GM23248 (cell line): ENCODE data around the gene TRAF3IP1. TPM values are rescaled to one million over a fixed set of nuclear protein-coding genes. Genes with fewer than 3 reads are reported as not detected.
"Not testable (repeated sequence)": the region's sequence is repeated elsewhere in the genome, so short reads cannot be mapped to it uniquely, and the experiment has no call there.

Experiments used
- DNase-seq: peaks from one replicate; pipeline ENCODE4 v3.0.0-alpha.2; 2015
- H2AFZ ChIP-seq: fragments of 200-600 bp; sonication (generic); 2 replicates; pipeline ENCODE4 v1.6.1; 2016; ENCODE audit warnings: antibody characterized with exemption
- H3F3A ChIP-seq: fragments of 200-600 bp; sonication (generic); 2 replicates; pipeline ENCODE4 v1.6.1; 2016; ENCODE audit warnings: mild to moderate bottlenecking, antibody characterized with exemption, mixed run types; ENCODE audit not compliant: insufficient read depth
- H3K27ac ChIP-seq: fragments of 200-600 bp; sonication (generic); 2 replicates; pipeline ENCODE4 v1.5.1; 2016; ENCODE audit warnings: mild to moderate bottlenecking
- H3K27me3 ChIP-seq: fragments of 200-600 bp; sonication (generic); replicated peaks from 2 replicates; pipeline ENCODE4 v1.6.1; 2016; ENCODE audit warnings: mild to moderate bottlenecking; ENCODE audit not compliant: insufficient read depth
- H3K36me3 ChIP-seq: fragments of 200-600 bp; sonication (generic); 2 replicates; pipeline ENCODE4 v1.6.1; 2016; ENCODE audit warnings: low read depth, mild to moderate bottlenecking
- H3K4me1 ChIP-seq: fragments of 200-600 bp; sonication (generic); 2 replicates; pipeline ENCODE4 v1.6.1; 2016; ENCODE audit warnings: mild to moderate bottlenecking; ENCODE audit not compliant: insufficient read depth
- H3K4me2 ChIP-seq: fragments of 200-600 bp; sonication (generic); one replicate; pipeline ENCODE4 v1.6.1; 2016; ENCODE audit warnings: mild to moderate bottlenecking; ENCODE audit not compliant: unreplicated experiment
- H3K4me3 ChIP-seq: fragments of 200-600 bp; sonication (generic); 2 replicates; pipeline ENCODE4 v1.5.1; 2016; ENCODE audit warnings: mild to moderate bottlenecking
- H3K79me2 ChIP-seq: fragments of 200-600 bp; sonication (generic); 2 replicates; pipeline ENCODE4 v1.6.1; 2016; ENCODE audit warnings: mild to moderate bottlenecking; ENCODE audit not compliant: insufficient read depth
- H3K9ac ChIP-seq: fragments of 200-600 bp; sonication (generic); 2 replicates; pipeline ENCODE4 v1.6.1; 2016; ENCODE audit warnings: mild to moderate bottlenecking
- H3K9me2 ChIP-seq: fragments of 200-600 bp; sonication (generic); 2 replicates; pipeline ENCODE4 v1.6.1; 2016; ENCODE audit warnings: mixed run types, mild to moderate bottlenecking, moderate library complexity; ENCODE audit not compliant: insufficient read depth
- H3K9me3 ChIP-seq: fragments of 200-600 bp; sonication (generic); one replicate; pipeline ENCODE4 v1.6.1; 2017; ENCODE audit warnings: low read depth
- H4K20me1 ChIP-seq: fragments of 200-600 bp; sonication (generic); 2 replicates; pipeline ENCODE4 v1.6.0; 2016; ENCODE audit not compliant: insufficient read depth
- EZH2 ChIP-seq: fragments of 200-600 bp; sonication (generic); IDR thresholded peaks from 2 replicates; pipeline ENCODE4 v1.6.1; 2018; ENCODE audit warnings: antibody characterized with exemption, mild to moderate bottlenecking; ENCODE audit not compliant: insufficient read depth, poor library complexity, severe bottlenecking
- EZH2phosphoT487 ChIP-seq: fragments of 200-600 bp; sonication (generic); IDR thresholded peaks from 2 replicates; pipeline ENCODE4 v1.6.1; 2018; ENCODE audit warnings: antibody characterized with exemption, moderate library complexity, mild to moderate bottlenecking, low read depth; ENCODE audit not compliant: insufficient read depth
- WGBS, 2 experiments: methylation state at CpG; one replicate each; pipeline ENCODE4 v1.1.6; 2015 to 2017; ENCODE audit warnings: low lambda C conversion rate in 2 of 2, low coverage in 1 of 2; ENCODE audit errors: missing lambda C conversion rate in 2 of 2; 5-methylcytosine and 5-hydroxymethylcytosine counted together
- in situ Hi-C: fragments of 300-500 bp; cut with MboI; formaldehyde crosslinking; loops from 2 replicates; pipeline ENCODE4 v1.15.0; 2020
- polyA plus RNA-seq: library from polyadenylated mRNA; unstranded; fragments of >200 nt; fragmentation: Nextera tagmentation; extraction: Ambion mirVana; gene quantifications from 2 replicates; pipeline ENCODE4 v1.2.1, GENCODE V29; 2016
- total RNA-seq: library from RNA; depleted of rRNA; stranded (reverse); fragments of >200 nt; shearing (Covaris generic); gene quantifications from 2 replicates; pipeline ENCODE4 v1.2.3, GENCODE V29; 2014

The TRAF3IP1 gene
- total and polyA plus RNA-seq, 2 experiments from 2014 or later: 9.5 to 10.6 TPM

DNA sequence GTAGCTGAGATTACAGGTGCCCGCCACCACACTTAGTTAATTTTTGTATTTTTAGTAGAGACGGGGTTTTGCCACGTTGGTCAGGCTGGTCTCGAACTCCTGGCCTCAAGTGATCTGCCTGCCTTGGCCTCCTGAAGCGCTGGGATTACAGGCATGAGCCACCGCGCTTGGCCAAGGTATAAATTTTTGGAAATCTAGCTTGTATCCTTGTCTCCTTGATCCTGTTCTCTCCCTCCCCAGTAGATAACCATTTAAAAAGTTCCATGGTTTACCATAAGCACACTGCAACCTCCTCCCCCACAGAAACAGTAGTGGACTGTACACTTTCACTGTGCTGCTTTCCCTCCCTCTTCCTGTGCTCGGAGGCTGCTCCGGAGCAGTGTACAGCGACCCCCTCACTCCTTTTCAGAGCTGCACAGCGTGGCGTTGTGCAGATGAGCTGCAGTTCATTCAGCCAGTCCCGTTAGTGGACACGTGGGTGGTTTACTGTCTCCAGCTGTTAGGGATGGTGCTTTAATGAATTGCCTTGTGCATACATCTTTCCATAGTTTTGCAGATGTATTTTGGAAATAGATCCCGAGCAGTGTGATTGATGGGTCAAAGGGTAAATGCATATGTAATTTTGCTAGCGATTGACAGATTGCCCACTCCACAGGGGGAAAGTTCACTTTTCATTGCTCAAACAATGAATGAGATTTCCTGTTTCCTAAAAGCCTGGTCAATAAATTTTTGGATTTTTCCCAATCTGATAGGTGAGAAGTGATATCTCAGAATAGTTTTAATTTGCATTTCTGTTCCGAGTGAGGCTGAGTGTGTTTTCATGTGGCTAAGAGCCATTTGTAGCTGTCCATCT is 121.2 kb downstream of the TRAF3IP1 start:
- no peak for TF ChIP-seq EZH2
- TF ChIP-seq EZH2phosphoT487: no peak
- Histone ChIP-seq H3K9ac (0 out of 2 replicates have a peak overlapping the region, but pooled peaks have one; percentile 1), H3K27me3 (no peaks in the 10 kb centered on the region), H2AFZ (no peak overlapping the region), H3K9me3 (no peaks in the 10 kb centered on the region), H3K4me3 (no peak overlapping the region), H3K4me1 (peaks cover 69% of the 10 kb centered on the region), H4K20me1 (no peaks in the 10 kb centered on the region), H3K4me2 (peak overlapping the region; percentile 11), H3F3A (peaks cover 56% of the 10 kb centered on the region), H3K36me3 (peaks cover 39% of the 10 kb centered on the region), H3K9me2 (no peaks in the 10 kb centered on the region), H3K27ac (peak overlapping the region; percentile 100), H3K79me2 (peaks cover 94% of the 10 kb centered on the region)
- in situ Hi-C loops: no loop called here
- WGBS, 2 experiments: 68 to 71% methylated on average over 17 of the region's 17 CpGs
- no peak for DNase-seq

DNA sequence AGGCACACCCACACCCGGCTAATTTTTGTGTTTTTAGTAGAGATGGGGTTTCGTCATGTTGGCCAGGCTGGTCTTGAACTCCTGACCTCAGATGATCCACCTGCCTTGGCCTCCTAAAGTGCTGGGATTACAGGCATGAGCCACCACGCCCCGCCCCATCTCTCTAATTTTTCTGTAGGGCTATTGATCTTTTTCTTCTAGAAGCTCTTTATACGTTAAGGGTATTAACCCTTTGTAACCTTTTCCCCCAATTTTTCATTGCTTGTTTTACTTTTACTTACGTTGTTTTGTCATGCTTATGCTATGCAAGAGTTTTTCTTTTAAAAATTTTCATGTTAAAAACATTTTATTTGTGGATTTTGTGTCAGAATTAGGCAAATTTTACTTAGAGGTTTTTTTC is 121.9 kb downstream of the TRAF3IP1 start:
- in situ Hi-C loops, H3K9me3 ChIP-seq, DNase-seq, H3K9ac ChIP-seq, H3K9me2 ChIP-seq, H3K27me3 ChIP-seq, H3K4me3 ChIP-seq, H4K20me1 ChIP-seq, H2AFZ ChIP-seq: not testable (repeated sequence)
- Histone ChIP-seq H3K27ac (peak overlapping the region; percentile 100), H3K4me1 (peaks cover 61% of the 10 kb centered on the region), H3K4me2 (peak overlapping the region; percentile 11), H3K79me2 (peaks cover 94% of the 10 kb centered on the region), H3K36me3 (peaks cover 47% of the 10 kb centered on the region), H3F3A (peaks cover 49% of the 10 kb centered on the region)
- WGBS, 2 experiments: 64 to 68% methylated on average over 6 of the region's 6 CpGs

- H3F3A ChIP-seq: peaks cover 36% of the 10 kb centered on the region
- H3K27me3 ChIP-seq: no peaks in the 10 kb centered on the region
- peaks cover 56% of the 10 kb centered on the region for H3K36me3 ChIP-seq
- H3K79me2 ChIP-seq: peaks cover 95% of the 10 kb centered on the region
- H3K27ac ChIP-seq: no peak overlapping the region
- no peak overlapping the region for H3K9ac ChIP-seq
- WGBS, 2 experiments: 97 to 98% methylated on average over 13 of the region's 13 CpGs
- H2AFZ ChIP-seq: no peak overlapping the region
- H4K20me1 ChIP-seq: no peaks in the 10 kb centered on the region
- in situ Hi-C loops: no loop called here
- no peak for DNase-seq
- no peaks in the 10 kb centered on the region for H3K9me3 ChIP-seq
- peaks cover 43% of the 10 kb centered on the region for H3K4me1 ChIP-seq
- H3K4me3 ChIP-seq: no peak overlapping the region
- TF ChIP-seq EZH2phosphoT487 (no peak), EZH2 (no peak)
- H3K9me2 ChIP-seq: no peaks in the 10 kb centered on the region
- H3K4me2 ChIP-seq: no peak overlapping the region
Measured at GRCh38 chr2:238444242-238444641, 123.9 kb downstream of the TRAF3IP1 start.

GRCh38 chr2:238445409-238446190 is 125.3 kb downstream of the TRAF3IP1 start:
- Histone ChIP-seq H3K4me3 (no peak overlapping the region), H3K9me2 (no peaks in the 10 kb centered on the region), H3K9me3 (no peaks in the 10 kb centered on the region), H3K79me2 (peaks cover 100% of the 10 kb centered on the region), H2AFZ (no peak overlapping the region), H3K27me3 (no peaks in the 10 kb centered on the region), H3F3A (peaks cover 26% of the 10 kb centered on the region), H3K4me1 (peaks cover 42% of the 10 kb centered on the region), H3K9ac (no peak overlapping the region), H3K36me3 (peaks cover 51% of the 10 kb centered on the region), H4K20me1 (no peaks in the 10 kb centered on the region), H3K4me2 (no peak overlapping the region), H3K27ac (no peak overlapping the region)
- TF ChIP-seq EZH2phosphoT487 (no peak), EZH2 (no peak)
- 94 to 95% methylated on average over 17 of the region's 17 CpGs for WGBS, 2 experiments
- DNase-seq: no peak
- in situ Hi-C loops: no loop called here
